ENCODE results near the gene MCM5.

- TF ChIP-seq CTCF (conservative IDR thresholded peaks at IDR 0.05; ENCODE audit: low read depth in 2 of 2) (no peak), EZH2 (IDR thresholded peaks at IDR 0.05; ENCODE audit: low read depth, unreplicated experiment) (no peak), ETS1 (IDR thresholded peaks at IDR 0.05) (no peak)
Observed at GRCh38 chr22:35380013-35380412, 19.9 kb upstream of the MCM5 start.

Data from GM23338 (cell line).